ENCODE results near the gene LAMB3. TPM values are rescaled to one million over a fixed set of nuclear protein-coding genes. Genes with fewer than 3 reads are reported as not detected.

Gene LAMB3
- polyA plus RNA-seq, 1 donor (not counting 4 experiments of a cell fraction or from before 2014, with no cell fraction given) = 659 TPM

GRCh38 chr1:209621286-209621685, 30.9 kb downstream of the LAMB3 start:
- Histone ChIP-seq H3K9me1 (ENCODE audit: control insufficient read depth, extremely low read depth, insufficient read depth, low read length) (no peaks in the 10 kb centered on the region), H3K4me1 (ENCODE audit: control insufficient read depth, extremely low read depth, insufficient read depth, low read length) (no peaks in the 10 kb centered on the region), H3K79me2 (ENCODE audit: control insufficient read depth, insufficient read depth, low read length) (no peaks in the 10 kb centered on the region), H3K9ac (ENCODE audit: control insufficient read depth, extremely low read depth, insufficient read depth, low read length) (no peak overlapping the region), H3K27ac (ENCODE audit: control insufficient read depth, insufficient read depth, low read length) (no peak overlapping the region), H3K4me2 (ENCODE audit: control insufficient read depth, extremely low read depth, insufficient read depth, low read depth, low read length) (no peak overlapping the region), H2AFZ (ENCODE audit: control insufficient read depth, low read length) (no peak overlapping the region), H4K20me1 (ENCODE audit: control insufficient read depth, extremely low read depth, insufficient read depth, low read length) (peaks cover 94% of the 10 kb centered on the region), H3K36me3 (ENCODE audit: control insufficient read depth in 2 of 2, extremely low read depth in 1 of 2, insufficient read depth in 2 of 2, low read length in 2 of 2) (peaks cover 82 to 100% of the 10 kb centered on the region in 2 experiments), H3K9me3 (ENCODE audit: control insufficient read depth, low read depth, low read length) (no peaks in the 10 kb centered on the region), H3K4me3 (ENCODE audit: control insufficient read depth in 2 of 3, extremely low read depth in 1 of 3, insufficient read depth in 2 of 3, low read depth in 1 of 3, low read length in 3 of 3) (no peak overlapping the region), H3K27me3 (ENCODE audit: control insufficient read depth, extremely low read depth, insufficient read depth, low read length) (no peaks in the 10 kb centered on the region)
- peak; percentile 36 for DNase-seq (ENCODE audit: low read depth, low spot score)
- dilution Hi-C loops (cut with MboI; ENCODE audit: extremely low pct_ligation_motif_present, low sequenced_read_pairs) = no loop called here
- no peak for TF ChIP-seq EZH2 (IDR thresholded peaks at IDR 0.05; ENCODE audit: low read length)
- TF ChIP-seq CTCF (optimal IDR thresholded peaks at IDR 0.05 in 1 of 3, IDR thresholded peaks at IDR 0.05 in 1 of 3, conservative IDR thresholded peaks at IDR 0.05 in 1 of 3; ENCODE audit: extremely low read depth in 1 of 3, insufficient read depth in 2 of 3, low read length in 3 of 3) = no peak
- no peak for FAIRE-seq

GRCh38 chr1:209620487-209620884, 31.7 kb downstream of the LAMB3 start:
- Histone ChIP-seq H3K27ac (ENCODE audit: control insufficient read depth, insufficient read depth, low read length) (no peak overlapping the region), H3K9me3 (ENCODE audit: control insufficient read depth, low read depth, low read length) (no peaks in the 10 kb centered on the region), H3K27me3 (ENCODE audit: control insufficient read depth, extremely low read depth, insufficient read depth, low read length) (no peaks in the 10 kb centered on the region), H3K79me2 (ENCODE audit: control insufficient read depth, insufficient read depth, low read length) (no peaks in the 10 kb centered on the region), H3K9ac (ENCODE audit: control insufficient read depth, extremely low read depth, insufficient read depth, low read length) (no peak overlapping the region), H3K9me1 (ENCODE audit: control insufficient read depth, extremely low read depth, insufficient read depth, low read length) (no peaks in the 10 kb centered on the region), H3K36me3 (ENCODE audit: control insufficient read depth in 2 of 2, extremely low read depth in 1 of 2, insufficient read depth in 2 of 2, low read length in 2 of 2) (peaks cover 84 to 100% of the 10 kb centered on the region in 2 experiments), H3K4me2 (ENCODE audit: control insufficient read depth, extremely low read depth, insufficient read depth, low read depth, low read length) (no peak overlapping the region), H3K4me1 (ENCODE audit: control insufficient read depth, extremely low read depth, insufficient read depth, low read length) (no peaks in the 10 kb centered on the region), H4K20me1 (ENCODE audit: control insufficient read depth, extremely low read depth, insufficient read depth, low read length) (peaks cover 94% of the 10 kb centered on the region), H2AFZ (ENCODE audit: control insufficient read depth, low read length) (no peak overlapping the region), H3K4me3 (ENCODE audit: control insufficient read depth in 2 of 3, extremely low read depth in 1 of 3, insufficient read depth in 2 of 3, low read depth in 1 of 3, low read length in 3 of 3) (no peak overlapping the region)
- FAIRE-seq = no peak
- no peak for TF ChIP-seq EZH2 (IDR thresholded peaks at IDR 0.05; ENCODE audit: low read length)
- TF ChIP-seq CTCF (optimal IDR thresholded peaks at IDR 0.05 in 1 of 3, IDR thresholded peaks at IDR 0.05 in 1 of 3, conservative IDR thresholded peaks at IDR 0.05 in 1 of 3; ENCODE audit: extremely low read depth in 1 of 3, insufficient read depth in 2 of 3, low read length in 3 of 3) = no peak
- dilution Hi-C loops (cut with MboI; ENCODE audit: extremely low pct_ligation_motif_present, low sequenced_read_pairs) = no loop called here
- peak; percentile 83 for DNase-seq (ENCODE audit: low read depth, low spot score)

All from keratinocyte (primary cell).